Measurements from ENCODE around the gene BCOR. TPM values are rescaled to one million over a fixed set of nuclear protein-coding genes. Genes with fewer than 3 reads are reported as not detected.

Gene BCOR
- total RNA-seq, 4 donors from 2014 or later = 30.9 to 67.4 (median 42.4) TPM

DNA sequence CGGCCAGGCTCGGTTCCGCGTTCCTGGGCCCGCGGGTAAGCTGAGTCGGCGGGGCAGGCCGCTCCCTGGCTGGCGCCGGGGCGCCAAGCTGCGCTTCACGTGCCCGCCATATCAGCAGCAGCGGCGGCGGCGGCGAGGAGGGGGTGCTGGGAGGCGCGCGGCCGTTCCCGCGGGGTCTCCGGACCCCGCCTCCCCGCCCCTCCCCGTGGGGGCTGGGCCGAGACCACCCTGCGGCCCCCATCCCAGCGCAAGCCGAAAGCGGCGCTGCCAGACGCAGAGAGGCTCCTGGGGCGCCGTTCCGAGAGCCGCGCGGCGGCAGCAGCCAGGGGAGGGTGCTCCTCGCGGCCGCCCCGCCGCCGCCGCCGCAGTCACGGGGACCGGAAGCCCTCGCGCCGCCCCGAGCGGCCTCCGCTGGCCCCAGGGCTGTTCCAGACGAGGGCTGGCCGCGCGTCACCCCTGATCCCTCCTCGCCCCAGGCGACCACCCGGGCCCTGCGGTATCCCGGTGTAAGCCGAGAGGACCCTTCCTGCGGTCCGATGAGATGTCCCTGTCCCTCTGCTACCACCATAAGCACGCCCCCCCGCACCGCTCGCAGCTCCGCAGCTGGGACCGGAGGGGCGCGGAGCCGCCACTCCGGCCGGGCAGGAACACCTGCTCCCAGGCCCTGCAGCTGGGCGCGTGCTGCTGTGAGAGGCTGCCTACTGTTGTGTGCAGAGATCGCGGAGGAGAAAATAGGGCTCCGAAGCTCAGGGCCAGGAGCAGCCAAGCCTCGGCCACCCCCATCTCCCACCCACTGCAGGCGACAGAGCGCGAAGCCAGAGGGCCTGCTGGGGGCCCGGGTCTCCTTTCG is 7.5 kb upstream of the BCOR start:
- H3K27me3 ChIP-seq = no peaks in the 10 kb centered on the region
- TF ChIP-seq, protein P1, sequence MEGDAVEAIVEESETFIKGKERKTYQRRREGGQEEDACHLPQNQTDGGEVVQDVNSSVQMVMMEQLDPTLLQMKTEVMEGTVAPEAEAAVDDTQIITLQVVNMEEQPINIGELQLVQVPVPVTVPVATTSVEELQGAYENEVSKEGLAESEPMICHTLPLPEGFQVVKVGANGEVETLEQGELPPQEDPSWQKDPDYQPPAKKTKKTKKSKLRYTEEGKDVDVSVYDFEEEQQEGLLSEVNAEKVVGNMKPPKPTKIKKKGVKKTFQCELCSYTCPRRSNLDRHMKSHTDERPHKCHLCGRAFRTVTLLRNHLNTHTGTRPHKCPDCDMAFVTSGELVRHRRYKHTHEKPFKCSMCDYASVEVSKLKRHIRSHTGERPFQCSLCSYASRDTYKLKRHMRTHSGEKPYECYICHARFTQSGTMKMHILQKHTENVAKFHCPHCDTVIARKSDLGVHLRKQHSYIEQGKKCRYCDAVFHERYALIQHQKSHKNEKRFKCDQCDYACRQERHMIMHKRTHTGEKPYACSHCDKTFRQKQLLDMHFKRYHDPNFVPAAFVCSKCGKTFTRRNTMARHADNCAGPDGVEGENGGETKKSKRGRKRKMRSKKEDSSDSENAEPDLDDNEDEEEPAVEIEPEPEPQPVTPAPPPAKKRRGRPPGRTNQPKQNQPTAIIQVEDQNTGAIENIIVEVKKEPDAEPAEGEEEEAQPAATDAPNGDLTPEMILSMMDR (IDR thresholded peaks at IDR 0.05) = no peak
- peak; percentile 22 to 41 for TF ChIP-seq POLR2A (IDR thresholded peaks at IDR 0.05)
- H3K4me1 ChIP-seq = peaks cover 21 to 45% of the 10 kb centered on the region in 2 donors
- no CpG with 5 or more reads among the region's 94 CpGs for WGBS, 2 donors
- intact Hi-C loops (cut with DNase I) = loop anchor here (5.0 kb wide), 1 partner anchor 62 kb away; no protein-coding TSS in a partner anchor
- DNase-seq = peak; percentile 49 to 50
- H3K27ac ChIP-seq = peak overlapping the region; percentile 63 to 93 (median 81)
- no peaks in the 10 kb centered on the region for H3K36me3 ChIP-seq
- peak overlapping the region in 2 of 3 donors; percentile 20 to 35 for H3K4me3 ChIP-seq (replicated peaks in 1 of 3)
- no peaks in the 10 kb centered on the region for H3K9me3 ChIP-seq

DNA sequence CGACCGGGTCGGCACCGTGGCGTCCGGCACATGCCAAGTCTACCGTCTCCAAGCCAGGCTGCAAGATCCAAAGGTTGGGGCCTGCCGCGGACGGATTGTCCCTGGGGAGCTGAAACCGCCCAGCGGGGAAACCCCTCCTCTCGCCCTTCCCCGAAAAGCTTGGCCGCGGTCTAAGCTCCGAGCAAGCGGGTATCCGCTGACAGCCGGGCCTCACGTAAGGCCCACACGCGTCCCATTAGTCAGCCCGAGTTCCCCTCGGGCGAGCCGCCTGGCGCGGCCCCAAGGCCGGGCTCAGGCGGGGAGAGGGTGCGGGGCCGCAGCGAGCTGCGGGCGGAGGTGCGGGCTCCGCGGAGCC is 6.8 kb upstream of the BCOR start:
- DNase-seq = peak; percentile 50 to 54
- peak overlapping the region; percentile 63 to 93 (median 81) for H3K27ac ChIP-seq
- no CpG with 5 or more reads among the region's 39 CpGs for WGBS, 2 donors
- peaks cover 23 to 51% of the 10 kb centered on the region in 2 donors for H3K4me1 ChIP-seq
- peak overlapping the region in 2 of 3 donors; percentile 20 to 35 for H3K4me3 ChIP-seq (replicated peaks in 1 of 3)
- H3K9me3 ChIP-seq = no peaks in the 10 kb centered on the region
- intact Hi-C loops (cut with DNase I) = no loop called here
- H3K27me3 ChIP-seq = no peaks in the 10 kb centered on the region
- TF ChIP-seq POLR2A (IDR thresholded peaks at IDR 0.05) = no peak
- TF ChIP-seq, protein P1 (IDR thresholded peaks at IDR 0.05) = no peak
- no peaks in the 10 kb centered on the region for H3K36me3 ChIP-seq

DNA sequence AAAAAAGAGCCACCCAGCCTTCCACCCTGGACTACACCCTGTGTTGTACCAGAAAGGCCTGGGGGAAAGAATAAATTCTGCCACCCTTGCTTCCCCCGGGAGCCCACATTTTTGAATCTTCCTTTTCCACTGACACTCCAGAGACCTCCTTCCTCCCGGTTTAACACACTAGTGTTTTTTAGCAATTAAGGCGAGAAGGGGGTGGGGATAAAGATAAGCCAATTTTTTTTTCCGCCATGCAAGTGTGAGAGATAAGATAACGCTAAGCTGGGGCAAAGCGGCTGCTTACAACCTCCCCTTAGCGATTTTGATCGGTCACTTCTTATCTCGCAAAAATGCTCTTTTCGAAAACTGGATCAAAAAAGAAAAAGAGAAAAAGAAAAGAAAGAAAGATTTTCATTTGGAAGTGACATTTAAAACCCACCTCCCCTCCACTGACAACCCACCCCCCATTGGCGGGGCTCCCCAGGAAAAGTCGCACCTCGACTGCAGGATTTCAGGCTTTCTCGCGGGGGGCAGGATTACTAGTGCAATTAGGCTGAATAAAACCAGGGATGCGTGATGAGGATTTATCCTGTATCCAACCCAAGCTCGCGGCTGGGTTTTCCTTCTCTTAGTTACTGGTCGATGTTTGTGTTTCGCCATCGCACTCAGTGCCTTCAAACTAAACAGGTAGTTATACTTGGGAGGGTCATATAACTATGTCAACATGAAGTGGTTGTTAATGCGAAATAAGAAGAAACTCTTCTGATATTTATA is 6.0 kb upstream of the BCOR start:
- no peaks in the 10 kb centered on the region for H3K27me3 ChIP-seq
- TF ChIP-seq, protein P1 (IDR thresholded peaks at IDR 0.05) = no peak
- TF ChIP-seq POLR2A (IDR thresholded peaks at IDR 0.05) = no peak
- no peak for DNase-seq
- H3K4me1 ChIP-seq = peaks cover 29 to 48% of the 10 kb centered on the region in 2 donors
- no peak overlapping the region for H3K4me3 ChIP-seq (replicated peaks in 1 of 3)
- WGBS, 2 donors = 96 to 97% methylated on average over 22 of the region's 22 CpGs
- H3K9me3 ChIP-seq = no peaks in the 10 kb centered on the region
- no peaks in the 10 kb centered on the region for H3K36me3 ChIP-seq
- intact Hi-C loops (cut with DNase I) = no loop called here
- H3K27ac ChIP-seq = no peak overlapping the region

DNA sequence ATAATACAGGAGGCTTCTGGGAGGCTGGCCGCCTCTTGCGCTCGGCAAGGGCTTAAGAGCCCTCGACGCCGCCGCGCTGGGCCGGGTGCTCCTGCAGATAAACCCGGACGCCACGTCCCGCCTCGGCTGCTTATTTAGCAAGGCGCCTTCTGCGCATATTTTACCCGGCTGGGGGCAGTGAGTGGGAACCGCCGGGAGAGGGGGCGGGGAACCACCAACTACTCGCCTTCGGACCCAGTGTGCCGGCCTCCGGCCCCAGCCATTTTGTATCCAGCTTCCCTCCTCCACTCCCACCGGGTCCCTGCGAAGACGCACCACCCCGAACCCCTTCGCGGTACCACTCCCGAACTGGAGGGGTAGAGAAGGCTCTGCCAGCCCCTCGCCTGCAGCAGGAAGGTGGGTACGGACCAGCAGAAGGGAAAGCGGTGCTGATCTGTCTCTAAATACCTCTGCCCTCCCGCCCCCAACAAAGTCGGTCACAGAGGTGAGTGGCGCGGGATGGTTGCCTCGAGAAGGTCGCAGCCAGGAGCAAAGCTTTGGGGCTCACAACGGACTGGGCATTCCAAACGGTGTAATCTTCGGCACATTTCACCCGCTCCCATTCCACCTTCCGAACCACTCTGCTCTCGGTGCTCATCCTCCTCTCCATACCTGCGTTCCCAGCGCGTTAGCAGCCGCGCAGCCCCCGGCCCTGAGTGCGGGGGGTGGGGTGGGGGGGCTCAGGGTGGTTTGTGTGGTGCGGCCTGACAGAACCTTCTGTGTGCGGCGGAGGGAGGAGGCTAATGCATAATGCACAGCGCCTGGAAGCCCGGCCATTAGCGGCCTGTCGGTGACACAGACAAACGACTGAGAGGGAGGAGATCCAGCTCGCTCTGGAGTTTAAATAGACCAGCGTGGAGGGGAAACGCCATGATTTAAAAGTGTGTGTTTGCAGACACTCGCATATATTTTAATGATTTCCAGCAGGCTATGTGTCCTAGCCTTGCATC is 4.9 kb upstream of the BCOR start:
- H3K27me3 ChIP-seq = no peaks in the 10 kb centered on the region
- H3K27ac ChIP-seq = peak overlapping the region in 2 of 3 donors; percentile 36 to 50
- H3K36me3 ChIP-seq = no peaks in the 10 kb centered on the region
- H3K4me3 ChIP-seq (replicated peaks in 1 of 3) = no peak overlapping the region
- WGBS, 2 donors = 62 to 75% methylated on average over 24 to 42 of the region's 65 CpGs
- peak; percentile 72 to 80 for DNase-seq
- H3K9me3 ChIP-seq = no peaks in the 10 kb centered on the region
- intact Hi-C loops (cut with DNase I) = no loop called here
- TF ChIP-seq, protein P1 (IDR thresholded peaks at IDR 0.05) = no peak
- TF ChIP-seq POLR2A (IDR thresholded peaks at IDR 0.05) = peak in 1 of 2 donors; percentile 9
- peaks cover 26 to 38% of the 10 kb centered on the region in 2 donors for H3K4me1 ChIP-seq
